ENCODE results near the gene TSR1. TPM values are rescaled to one million over a fixed set of nuclear protein-coding genes. Genes with fewer than 3 reads are reported as not detected.

TSR1 gene
- total RNA-seq, 1 experiment from 2014 or later = 42.5 TPM

GRCh38 chr17:2363851-2364762 is 27.9 kb upstream of the TSR1 start:
- CTCF ChIA-PET = no interaction called here
- Histone ChIP-seq H3K4me2 (no peak overlapping the region), H2AFZ (no peak overlapping the region), H3F3A (ENCODE audit: insufficient read depth, low read depth) (peaks cover 17% of the 10 kb centered on the region; the same call in 1 of the 2 replicates), H3K27me3 (ENCODE audit: insufficient read depth, low read depth) (no peaks in the 10 kb centered on the region), H4K20me1 (ENCODE audit: insufficient read depth) (no peaks in the 10 kb centered on the region), H3K4me1 (replicated peaks; ENCODE audit: insufficient read depth) (peaks cover 26% of the 10 kb centered on the region), H3K9me2 (ENCODE audit: insufficient read depth) (no peaks in the 10 kb centered on the region), H3K9me3 (ENCODE audit: insufficient read depth, low read depth) (no peaks in the 10 kb centered on the region), H3K4me3 (no peak overlapping the region), H3K27ac (no peak overlapping the region), H3K79me2 (ENCODE audit: low read depth) (no peaks in the 10 kb centered on the region), H3K36me3 (ENCODE audit: low read depth) (no peaks in the 10 kb centered on the region)
- DNase-seq = no peak
- no TSS peak for BruUV-seq (replicated peaks)
- TF ChIP-seq EZH2 (IDR thresholded peaks at IDR 0.05; ENCODE audit: low read depth) (no peak), CTCF (conservative IDR thresholded peaks at IDR 0.05) (no peak)
- POLR2A ChIA-PET (ENCODE audit: unreplicated experiment) = interaction anchor here (0.6 kb wide), 1 partner anchor 61 kb away, joined by 10 read pairs; the partner anchor contains the start of gene SMG6
- intact Hi-C loops (cut with micrococcal nuclease; ENCODE audit: unreplicated experiment) = no loop called here

DNA sequence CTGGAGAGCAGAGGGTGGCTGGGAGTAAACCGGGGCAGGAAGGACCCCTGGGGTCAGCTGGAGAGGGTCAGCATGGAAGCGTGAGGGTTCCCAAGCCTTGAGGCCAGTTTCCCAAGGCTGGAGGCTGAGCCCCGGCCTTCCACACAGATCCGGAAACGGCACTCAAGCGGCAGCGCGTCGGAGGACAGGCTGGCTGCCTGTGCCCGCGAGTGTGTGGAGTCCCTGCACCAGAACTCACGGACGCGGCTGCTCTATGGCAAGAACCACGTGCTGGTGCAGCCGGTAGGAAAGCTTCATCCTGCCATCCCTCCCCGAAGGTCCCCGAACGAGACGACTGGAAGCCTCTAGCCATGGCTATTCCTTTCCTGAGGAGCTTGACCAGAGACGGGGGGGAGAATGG is 27.1 kb upstream of the TSR1 start:
- no peaks in the 10 kb centered on the region for H3K9me2 ChIP-seq (ENCODE audit: insufficient read depth)
- H3K4me3 ChIP-seq = no peak overlapping the region
- H3K36me3 ChIP-seq (ENCODE audit: low read depth) = no peaks in the 10 kb centered on the region
- intact Hi-C loops (cut with micrococcal nuclease; ENCODE audit: unreplicated experiment) = no loop called here
- TF ChIP-seq CTCF (conservative IDR thresholded peaks at IDR 0.05) (no peak), EZH2 (IDR thresholded peaks at IDR 0.05; ENCODE audit: low read depth) (no peak)
- BruUV-seq (replicated peaks) = no TSS peak
- POLR2A ChIA-PET (ENCODE audit: unreplicated experiment) = no interaction called here
- no peaks in the 10 kb centered on the region for H4K20me1 ChIP-seq (ENCODE audit: insufficient read depth)
- CTCF ChIA-PET = no interaction called here
- no peaks in the 10 kb centered on the region for H3K27me3 ChIP-seq (ENCODE audit: insufficient read depth, low read depth)
- no peak overlapping the region for H3K4me2 ChIP-seq
- peaks cover 25% of the 10 kb centered on the region for H3F3A ChIP-seq (ENCODE audit: insufficient read depth, low read depth)
- no peaks in the 10 kb centered on the region for H3K9me3 ChIP-seq (ENCODE audit: insufficient read depth, low read depth)
- no peak for DNase-seq
- no peak overlapping the region for H3K27ac ChIP-seq
- H3K79me2 ChIP-seq (ENCODE audit: low read depth) = no peaks in the 10 kb centered on the region
- H3K4me1 ChIP-seq (replicated peaks; ENCODE audit: insufficient read depth) = peaks cover 34% of the 10 kb centered on the region
- no peak overlapping the region for H2AFZ ChIP-seq

DNA sequence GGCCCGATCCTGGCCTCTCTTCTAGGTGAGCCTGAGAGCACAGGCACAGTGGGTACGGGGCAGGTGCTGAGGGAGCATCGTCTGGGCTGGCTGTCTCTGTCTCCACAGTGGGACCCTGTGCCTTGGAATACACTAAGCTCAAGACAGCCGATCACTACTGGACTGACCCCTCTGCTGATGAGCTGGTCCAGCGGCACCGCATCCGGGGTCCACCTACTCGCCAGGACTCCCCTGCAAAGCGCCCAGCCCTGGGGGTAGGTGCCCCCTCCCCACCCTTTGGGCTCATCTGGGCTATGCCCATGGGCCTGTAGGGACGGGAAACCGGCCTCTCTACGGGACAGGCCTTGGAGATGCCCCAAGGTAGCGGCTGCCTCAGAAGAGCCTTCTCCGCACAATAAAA is 26.6 kb upstream of the TSR1 start:
- Histone ChIP-seq H3K4me2 (no peak overlapping the region), H3K27ac (no peak overlapping the region), H3K4me1 (replicated peaks; ENCODE audit: insufficient read depth) (peaks cover 38% of the 10 kb centered on the region), H3K36me3 (ENCODE audit: low read depth) (no peaks in the 10 kb centered on the region), H3K27me3 (ENCODE audit: insufficient read depth, low read depth) (no peaks in the 10 kb centered on the region), H2AFZ (no peak overlapping the region), H3F3A (ENCODE audit: insufficient read depth, low read depth) (peaks cover 30% of the 10 kb centered on the region), H4K20me1 (ENCODE audit: insufficient read depth) (0 out of 2 replicates have a peak, but pooled peaks cover under 1% of the 10 kb centered on the region), H3K9me3 (ENCODE audit: insufficient read depth, low read depth) (no peaks in the 10 kb centered on the region), H3K79me2 (ENCODE audit: low read depth) (no peaks in the 10 kb centered on the region), H3K9me2 (ENCODE audit: insufficient read depth) (no peaks in the 10 kb centered on the region), H3K4me3 (no peak overlapping the region)
- BruUV-seq (replicated peaks) = no TSS peak
- ChIA-PET CTCF (interaction anchor here (0.5 kb wide), 1 partner anchor 17 kb away, joined by 3 read pairs; no protein-coding TSS in a partner anchor), POLR2A (ENCODE audit: unreplicated experiment) (no interaction called here)
- intact Hi-C loops (cut with micrococcal nuclease; ENCODE audit: unreplicated experiment) = no loop called here
- TF ChIP-seq EZH2 (IDR thresholded peaks at IDR 0.05; ENCODE audit: low read depth) = no peak
- no peak for TF ChIP-seq CTCF (conservative IDR thresholded peaks at IDR 0.05)
- DNase-seq = no peak
